HFF-Myc (cell line): ENCODE measurements around the gene CFDP1.

Source experiments
- DNase-seq: peaks from one replicate; pipeline ENCODE4 v3.0.0-alpha.2; 2011; ENCODE audit warnings: low read depth; ENCODE audit errors: extremely low read depth
- H3K4me3 ChIP-seq: replicated peaks from 2 replicates; pipeline ENCODE4 v1.5.1; 2011; ENCODE audit warnings: low read depth, mild to moderate bottlenecking, control low read depth, low read length
- CTCF ChIP-seq: IDR thresholded peaks from 2 replicates; pipeline ENCODE4 v1.5.1; 2012; ENCODE audit warnings: mild to moderate bottlenecking, low read depth, low read length, control low read depth; ENCODE audit errors: missing control alignments

Gene CFDP1

GRCh38 chr16:75310541-75310940, 122.8 kb downstream of the CFDP1 start:
- TF ChIP-seq CTCF, result no peak
- no peak for DNase-seq
- no peak overlapping the region for H3K4me3 ChIP-seq

- no peak for TF ChIP-seq CTCF
- no peak for DNase-seq
- H3K4me3 ChIP-seq, result no peak overlapping the region
Observed at GRCh38 chr16:75309899-75310430, 123.3 kb downstream of the CFDP1 start.

GRCh38 chr16:75309156-75309555, 124.1 kb downstream of the CFDP1 start:
- DNase-seq, result no peak
- TF ChIP-seq CTCF, result no peak
- H3K4me3 ChIP-seq, result no peak overlapping the region

- no peak overlapping the region for H3K4me3 ChIP-seq
- DNase-seq, result no peak
- no peak for TF ChIP-seq CTCF
Observed at GRCh38 chr16:75308011-75308410, 125.3 kb downstream of the CFDP1 start.

- no peak for TF ChIP-seq CTCF
- no peak overlapping the region for H3K4me3 ChIP-seq
- no peak for DNase-seq
Observed at GRCh38 chr16:75307506-75307905, 125.8 kb downstream of the CFDP1 start.

GRCh38 chr16:75306099-75306762, 127.1 kb downstream of the CFDP1 start:
- no peak overlapping the region for H3K4me3 ChIP-seq
- no peak for DNase-seq
- TF ChIP-seq CTCF, result no peak
